Measurements from ENCODE around the gene ISG20L2.

Gene ISG20L2

GRCh38 chr1:156698995-156699394 lies 29.6 kb downstream of the ISG20L2 start:
- TF ChIP-seq CTCF (conservative IDR thresholded peaks at IDR 0.05; ENCODE audit: low read length) = no peak
- no peak for DNase-seq (ENCODE audit: low read depth)
- no peak overlapping the region for H3K4me3 ChIP-seq (ENCODE audit: low read length)

- no peak for DNase-seq (ENCODE audit: low read depth)
- H3K4me3 ChIP-seq (ENCODE audit: low read length) = no peak overlapping the region
- TF ChIP-seq CTCF (conservative IDR thresholded peaks at IDR 0.05; ENCODE audit: low read length) = no peak
These were observed 31.1 kb downstream of the ISG20L2 start for GRCh38 chr1:156697481-156697880.

- no peak for TF ChIP-seq CTCF (conservative IDR thresholded peaks at IDR 0.05; ENCODE audit: low read length)
- H3K4me3 ChIP-seq (ENCODE audit: low read length) = no peak overlapping the region
- DNase-seq (ENCODE audit: low read depth) = no peak
These were observed 31.8 kb downstream of the ISG20L2 start for GRCh38 chr1:156696755-156697154.

- DNase-seq (ENCODE audit: low read depth) = no peak
- TF ChIP-seq CTCF (conservative IDR thresholded peaks at IDR 0.05; ENCODE audit: low read length) = no peak
- no peak overlapping the region for H3K4me3 ChIP-seq (ENCODE audit: low read length)
These were observed 33.9 kb downstream of the ISG20L2 start for GRCh38 chr1:156694690-156694962.

DNA sequence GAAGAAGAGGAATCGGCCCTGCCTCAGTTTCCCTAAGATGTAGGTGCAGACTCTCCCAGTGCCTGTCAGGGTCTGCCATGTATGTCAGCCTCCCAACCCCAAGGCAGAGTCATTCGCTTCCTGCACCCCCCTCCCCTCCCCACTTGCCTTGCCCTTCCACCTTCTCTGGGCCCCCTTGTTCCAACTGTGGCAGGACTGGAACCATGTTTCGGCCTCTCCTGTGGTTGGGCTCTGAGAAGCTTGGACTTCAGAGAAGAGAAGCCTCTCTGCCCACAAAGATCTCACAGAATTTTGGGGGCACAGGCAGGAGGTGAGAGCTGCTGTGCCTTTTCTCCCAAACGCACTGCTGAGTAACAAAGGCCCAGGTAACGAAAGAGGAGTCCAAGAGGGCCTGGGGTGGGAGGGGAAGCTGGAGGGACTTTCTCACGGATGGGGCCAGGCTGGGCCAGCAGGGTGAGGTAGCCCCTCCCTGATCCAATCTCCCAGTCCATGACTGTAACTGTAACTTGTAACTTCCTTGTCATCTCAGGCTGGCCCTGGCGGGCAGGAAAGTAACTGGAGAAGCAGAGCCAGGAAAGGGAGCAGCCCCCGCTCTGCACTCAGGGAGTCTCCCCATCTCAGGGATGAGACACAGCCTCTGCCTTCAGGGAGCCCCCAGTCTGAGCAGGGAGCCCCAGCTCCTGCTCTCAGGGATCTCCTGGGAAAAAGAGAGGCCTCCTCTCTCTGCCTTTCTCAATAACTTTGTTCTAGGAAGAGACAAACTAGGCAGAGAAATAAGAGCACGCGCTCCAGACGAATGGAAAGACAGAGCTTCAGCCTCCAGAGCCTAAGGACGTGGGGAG lies 34.5 kb downstream of the ISG20L2 start:
- no peak for TF ChIP-seq CTCF (conservative IDR thresholded peaks at IDR 0.05; ENCODE audit: low read length)
- no peak overlapping the region for H3K4me3 ChIP-seq (ENCODE audit: low read length)
- no peak for DNase-seq (ENCODE audit: low read depth)

- no peak overlapping the region for H3K4me3 ChIP-seq (ENCODE audit: low read length)
- DNase-seq (ENCODE audit: low read depth) = no peak
- no peak for TF ChIP-seq CTCF (conservative IDR thresholded peaks at IDR 0.05; ENCODE audit: low read length)
These were observed 35.4 kb downstream of the ISG20L2 start for GRCh38 chr1:156692925-156693847.

All from AG10803 (cell line).